Tibial artery (tissue), 4 donors: ENCODE results near the gene CEP192.

Experiments
- DNase-seq, 2 donors: peaks; one replicate each; pipeline ENCODE4 v3.0.0-alpha.2; 2019
- H3K27ac ChIP-seq, 2 donors: fragments of 200-600 bp; sonication (generic) in 1 of 2; 1 replicate in 1 of 2; 2 replicates in 1 of 2; pipeline ENCODE4 v1.5.1; 2018 to 2019; ENCODE audit warnings: mild to moderate bottlenecking in 1 of 2
- H3K27me3 ChIP-seq, 2 donors: fragments of 200-600 bp; sonication (generic) in 1 of 2; one replicate each; pipeline versions ENCODE4 v1.5.1 to v1.6.0; 2016 to 2019
- H3K36me3 ChIP-seq, 3 donors: fragments of 200-600 bp; sonication (generic) in 2 of 3; one replicate each; pipeline ENCODE4 v1.5.1; 2016 to 2019; ENCODE audit warnings: mild to moderate bottlenecking in 2 of 3
- H3K4me1 ChIP-seq, 4 donors: fragments of 200-600 bp; sonication (generic) in 2 of 4; 1 replicate in 3 of 4; 2 replicates in 1 of 4; pipeline ENCODE4 v1.5.1; 2016 to 2019
- H3K4me3 ChIP-seq, 2 donors: fragments of 200-600 bp; sonication (generic) in 1 of 2; 1 replicate in 1 of 2; 2 replicates in 1 of 2; pipeline ENCODE4 v1.5.1; 2018 to 2019; ENCODE audit warnings: mild to moderate bottlenecking in 2 of 2
- H3K9me3 ChIP-seq, 3 donors: fragments of 200-600 bp; sonication (generic) in 1 of 3; one replicate each; pipeline ENCODE4 v1.5.1; 2016 to 2019
- CTCF ChIP-seq, 2 experiments: fragments of 200-600 bp in 1 of 2; fragments of 450-650 bp in 1 of 2; IDR thresholded peaks; one replicate each; pipeline ENCODE4 v1.5.1; 2017 to 2019; ENCODE audit warnings: antibody characterized with exemption in 2 of 2, mild to moderate bottlenecking in 1 of 2, moderate library complexity in 1 of 2
- intact Hi-C: fragments of 100-400 bp; cut with DNase I; formaldehyde crosslinking; loops from one replicate; pipeline ENCODE4 v1.15.0; 2023; ENCODE audit warnings: low total_unique reads

The CEP192 gene

GRCh38 chr18:13032173-13032572, 41.0 kb downstream of the CEP192 start:
- peaks cover 12 to 44% (median 21%) of the 10 kb centered on the region in 3 donors for H3K36me3 ChIP-seq
- H3K27me3 ChIP-seq: no peaks in the 10 kb centered on the region
- H3K4me1 ChIP-seq: no peaks in the 10 kb centered on the region
- H3K9me3 ChIP-seq: no peaks in the 10 kb centered on the region
- intact Hi-C loops: no loop called here
- no peak overlapping the region for H3K27ac ChIP-seq
- no peak overlapping the region for H3K4me3 ChIP-seq
- no peak for DNase-seq
- no peak for TF ChIP-seq CTCF (IDR thresholded peaks at IDR 0.05)

GRCh38 chr18:13035249-13035914, 44.2 kb downstream of the CEP192 start:
- Histone ChIP-seq H3K27ac (no peak overlapping the region), H3K4me1 (no peaks in the 10 kb centered on the region), H3K27me3 (no peaks in the 10 kb centered on the region), H3K36me3 (peaks cover 11 to 46% (median 17%) of the 10 kb centered on the region in 3 donors), H3K9me3 (no peaks in the 10 kb centered on the region), H3K4me3 (no peak overlapping the region)
- intact Hi-C loops: no loop called here
- TF ChIP-seq CTCF (IDR thresholded peaks at IDR 0.05): no peak
- DNase-seq: no peak

GRCh38 chr18:13036622-13037320, 45.6 kb downstream of the CEP192 start:
- Histone ChIP-seq H3K4me1 (no peaks in the 10 kb centered on the region), H3K27ac (no peak overlapping the region), H3K9me3 (no peaks in the 10 kb centered on the region), H3K27me3 (no peaks in the 10 kb centered on the region), H3K4me3 (no peak overlapping the region), H3K36me3 (peaks cover 4 to 34% (median 12%) of the 10 kb centered on the region in 3 donors)
- no peak for DNase-seq
- no peak for TF ChIP-seq CTCF (IDR thresholded peaks at IDR 0.05)
- intact Hi-C loops: no loop called here

- Histone ChIP-seq H3K9me3 (no peaks in the 10 kb centered on the region), H3K27me3 (no peaks in the 10 kb centered on the region), H3K4me1 (no peaks in the 10 kb centered on the region), H3K36me3 (peaks cover 4 to 38% (median 26%) of the 10 kb centered on the region in 3 donors), H3K27ac (no peak overlapping the region), H3K4me3 (no peak overlapping the region)
- intact Hi-C loops: no loop called here
- TF ChIP-seq CTCF (IDR thresholded peaks at IDR 0.05): no peak
- DNase-seq: no peak
Measured at GRCh38 chr18:13039806-13040205, 48.6 kb downstream of the CEP192 start.

- no peak overlapping the region for H3K27ac ChIP-seq
- intact Hi-C loops: no loop called here
- no peaks in the 10 kb centered on the region for H3K27me3 ChIP-seq
- no peak for DNase-seq
- H3K9me3 ChIP-seq: no peaks in the 10 kb centered on the region
- peaks cover 4 to 28% (median 17%) of the 10 kb centered on the region in 3 donors for H3K36me3 ChIP-seq
- TF ChIP-seq CTCF (IDR thresholded peaks at IDR 0.05): no peak
- no peak overlapping the region for H3K4me3 ChIP-seq
- no peaks in the 10 kb centered on the region for H3K4me1 ChIP-seq
Measured at GRCh38 chr18:13043066-13043465, 51.9 kb downstream of the CEP192 start.
